NCI-H2196 (cell line): ENCODE results near the gene SUFU.
A peak's percentile ranks its signal among the peaks of the same experiment; 100 is the strongest.

Experiments used
- DNase-seq: peaks from one replicate; lab custom pipeline; 2025; ENCODE audit not compliant: unreplicated experiment; lab: John Stamatoyannopoulos, UW

The SUFU gene

GRCh38 chr10:102593074-102593803 is 89.5 kb downstream of the SUFU start:
- no peak for DNase-seq

- no peak for DNase-seq
These were observed 90.0 kb downstream of the SUFU start for GRCh38 chr10:102593804-102594079.

GRCh38 chr10:102595293-102595692 is 91.5 kb downstream of the SUFU start:
- DNase-seq, result no peak

- DNase-seq, result no peak
These were observed 92.1 kb downstream of the SUFU start for GRCh38 chr10:102595897-102596296.

GRCh38 chr10:102596506-102596971 is 92.8 kb downstream of the SUFU start:
- peak; percentile 28 for DNase-seq

- no peak for DNase-seq
These were observed 93.6 kb downstream of the SUFU start for GRCh38 chr10:102597131-102597991.

GRCh38 chr10:102598243-102598642 is 94.5 kb downstream of the SUFU start:
- DNase-seq, result no peak

GRCh38 chr10:102599565-102600327 is 96.0 kb downstream of the SUFU start:
- no peak for DNase-seq

- no peak for DNase-seq
These were observed 97.0 kb downstream of the SUFU start for GRCh38 chr10:102600816-102601215.

GRCh38 chr10:102601639-102602038 is 97.9 kb downstream of the SUFU start:
- DNase-seq, result no peak

- DNase-seq, result no peak
These were observed 98.7 kb downstream of the SUFU start for GRCh38 chr10:102602272-102603045.

- DNase-seq, result no peak
These were observed 100.2 kb downstream of the SUFU start for GRCh38 chr10:102603946-102604345.

GRCh38 chr10:102604439-102604841 is 100.7 kb downstream of the SUFU start:
- DNase-seq, result no peak

GRCh38 chr10:102605712-102606111 is 101.9 kb downstream of the SUFU start:
- DNase-seq, result no peak

GRCh38 chr10:102608487-102608886 is 104.7 kb downstream of the SUFU start:
- DNase-seq, result no peak

GRCh38 chr10:102610441-102610887 is 106.7 kb downstream of the SUFU start:
- no peak for DNase-seq

GRCh38 chr10:102611514-102612087 is 107.8 kb downstream of the SUFU start:
- DNase-seq, result no peak

- no peak for DNase-seq
These were observed 109.1 kb downstream of the SUFU start for GRCh38 chr10:102612964-102613275.

GRCh38 chr10:102613286-102613685 is 109.5 kb downstream of the SUFU start:
- DNase-seq, result no peak

GRCh38 chr10:102613785-102614184 is 110.0 kb downstream of the SUFU start:
- no peak for DNase-seq

- DNase-seq, result no peak
These were observed 111.1 kb downstream of the SUFU start for GRCh38 chr10:102614888-102615287.
